HG02610 (cell line): ENCODE measurements around the gene USP54.
"Not testable (repeated sequence)": the region's sequence is repeated elsewhere in the genome, so short reads cannot be mapped to it uniquely, and the experiment has no call there.

Experiments used
- ATAC-seq: cut with Tn5 transposase; IDR thresholded peaks from one replicate; pipeline ENCODE4 v1.9.1; 2021; ENCODE audit warnings: mild to moderate bottlenecking, moderate library complexity; ENCODE audit not compliant: unreplicated experiment

Gene USP54

DNA sequence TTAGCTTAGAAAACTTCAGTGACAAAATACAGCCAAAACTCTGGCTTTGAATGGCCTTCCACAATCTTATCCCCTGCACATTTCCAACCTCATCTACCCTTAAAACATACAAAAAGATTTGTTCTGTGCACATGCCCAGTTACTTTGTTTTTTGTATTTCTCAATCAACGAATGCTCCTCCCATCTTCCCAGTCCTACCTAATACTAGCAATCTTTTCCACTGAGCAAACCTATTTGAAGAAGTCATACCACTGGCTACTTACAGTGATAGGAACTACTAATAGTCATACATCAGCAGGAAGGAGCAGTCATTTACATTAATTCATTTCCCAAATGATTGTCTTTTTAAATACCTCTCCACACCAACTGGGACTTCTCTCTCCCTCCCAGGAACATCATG is 2.5 kb downstream of the USP54 start:
- no peak for ATAC-seq

DNA sequence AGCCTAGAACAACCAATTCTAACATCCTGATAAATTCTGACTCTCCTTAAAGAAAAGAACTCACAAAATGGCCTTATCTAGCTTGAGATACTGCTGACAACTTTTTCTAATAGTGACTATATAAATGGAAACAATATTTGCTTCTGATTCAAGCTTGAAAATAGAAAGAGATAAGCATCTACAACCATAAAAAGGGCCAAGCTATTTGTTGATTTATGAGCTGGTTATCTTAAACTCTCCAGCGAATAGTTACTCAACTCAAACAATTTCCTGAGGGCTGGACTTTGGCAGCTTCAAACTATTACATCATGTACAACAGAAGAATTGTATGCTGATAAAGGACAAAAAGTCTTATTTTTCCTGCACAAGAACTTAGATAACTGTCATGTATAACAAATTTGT is 4.6 kb downstream of the USP54 start:
- no peak for ATAC-seq

DNA sequence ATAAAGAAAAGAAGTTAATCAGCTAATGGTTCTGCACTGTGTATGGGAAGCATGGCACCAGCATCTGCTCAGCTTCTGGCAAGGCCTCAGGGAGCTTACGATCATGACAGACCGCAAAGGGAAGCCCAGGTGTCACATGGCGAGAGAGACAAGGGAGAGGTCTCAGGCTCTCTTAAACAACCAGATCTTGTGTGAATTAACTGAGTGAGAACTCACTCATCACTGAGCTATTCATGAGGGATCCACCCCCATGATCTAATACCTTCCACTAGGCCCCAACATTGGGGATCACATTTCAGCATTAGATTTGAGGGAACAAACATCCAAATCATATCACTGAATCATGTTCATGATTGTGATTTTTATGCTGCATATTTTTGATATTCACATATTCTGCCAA is 5.8 kb downstream of the USP54 start:
- no peak for ATAC-seq

DNA sequence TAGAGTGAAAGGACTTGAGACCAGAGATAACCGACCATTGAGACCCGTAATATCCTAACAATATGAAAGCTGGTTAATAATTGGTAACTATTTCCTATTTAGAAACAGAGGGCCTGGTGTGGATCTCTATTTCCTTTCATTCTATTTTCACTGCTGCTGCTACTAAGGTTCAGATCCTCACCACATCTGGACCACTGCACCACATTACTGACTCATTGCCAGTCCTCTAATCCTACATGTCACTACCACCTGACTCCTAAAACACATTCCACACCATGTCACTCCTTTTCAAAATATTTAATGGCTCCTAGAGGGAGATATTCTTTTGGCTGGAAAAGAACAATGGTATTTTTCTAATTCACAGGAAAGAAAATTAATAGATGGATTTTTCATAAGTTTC is 6.4 kb downstream of the USP54 start:
- ATAC-seq = no peak

DNA sequence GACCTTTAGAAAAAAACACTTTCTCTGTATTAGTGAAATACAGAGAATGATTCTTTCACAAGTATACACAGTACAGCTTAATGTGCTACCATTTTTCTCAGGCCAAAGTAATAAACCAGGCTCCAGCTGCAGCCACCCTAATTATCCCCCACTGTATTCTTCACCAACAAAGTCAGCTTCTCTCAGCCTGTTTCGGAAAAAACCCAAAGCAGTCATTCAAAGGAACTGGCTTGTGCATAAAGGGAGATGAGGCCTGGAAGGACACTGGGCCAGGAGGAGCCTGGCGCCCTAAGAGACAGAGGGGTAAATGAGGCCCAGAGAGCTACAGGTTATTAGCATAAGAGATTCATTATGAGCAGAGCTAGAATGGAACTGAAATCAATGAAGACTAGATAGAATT is 9.2 kb downstream of the USP54 start:
- no peak for ATAC-seq

DNA sequence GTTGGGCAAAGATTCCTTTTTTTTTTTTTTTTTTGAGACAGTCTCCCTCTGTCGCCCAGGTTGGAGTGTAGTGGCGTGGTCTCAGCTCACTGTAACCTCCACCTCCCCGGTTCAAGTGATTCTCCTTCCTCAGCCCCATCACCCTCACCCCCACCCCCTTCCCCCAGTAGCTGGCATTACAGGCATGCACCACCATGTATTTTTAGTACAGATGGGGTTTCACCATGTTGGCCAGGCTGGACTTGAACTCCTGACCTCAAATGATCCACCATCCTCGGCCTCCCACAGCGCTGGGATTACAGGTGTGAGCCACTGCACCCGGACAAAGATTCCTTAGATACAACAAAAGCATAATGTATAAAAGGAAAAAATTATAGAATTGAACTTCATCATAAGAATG is 12.2 kb downstream of the USP54 start:
- not testable (repeated sequence) for ATAC-seq

DNA sequence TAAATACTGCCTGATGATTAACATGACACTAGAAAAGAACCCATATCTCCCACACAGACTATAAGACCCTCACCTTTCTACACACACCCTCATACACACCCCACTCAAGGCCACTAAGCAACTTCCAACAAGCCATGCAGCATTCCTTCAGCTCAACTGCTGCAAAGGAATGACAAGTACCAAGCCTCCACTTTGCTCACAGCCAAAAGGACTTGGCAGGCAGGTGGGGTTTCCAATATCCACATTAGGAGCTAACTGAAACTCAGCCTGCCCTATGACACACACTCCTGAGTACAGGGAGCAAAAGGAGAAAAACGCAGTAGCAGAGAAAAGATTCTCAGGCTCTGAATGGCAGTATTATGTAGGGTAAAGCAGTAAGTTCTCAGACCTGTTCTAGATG is 13.4 kb downstream of the USP54 start:
- no peak for ATAC-seq

DNA sequence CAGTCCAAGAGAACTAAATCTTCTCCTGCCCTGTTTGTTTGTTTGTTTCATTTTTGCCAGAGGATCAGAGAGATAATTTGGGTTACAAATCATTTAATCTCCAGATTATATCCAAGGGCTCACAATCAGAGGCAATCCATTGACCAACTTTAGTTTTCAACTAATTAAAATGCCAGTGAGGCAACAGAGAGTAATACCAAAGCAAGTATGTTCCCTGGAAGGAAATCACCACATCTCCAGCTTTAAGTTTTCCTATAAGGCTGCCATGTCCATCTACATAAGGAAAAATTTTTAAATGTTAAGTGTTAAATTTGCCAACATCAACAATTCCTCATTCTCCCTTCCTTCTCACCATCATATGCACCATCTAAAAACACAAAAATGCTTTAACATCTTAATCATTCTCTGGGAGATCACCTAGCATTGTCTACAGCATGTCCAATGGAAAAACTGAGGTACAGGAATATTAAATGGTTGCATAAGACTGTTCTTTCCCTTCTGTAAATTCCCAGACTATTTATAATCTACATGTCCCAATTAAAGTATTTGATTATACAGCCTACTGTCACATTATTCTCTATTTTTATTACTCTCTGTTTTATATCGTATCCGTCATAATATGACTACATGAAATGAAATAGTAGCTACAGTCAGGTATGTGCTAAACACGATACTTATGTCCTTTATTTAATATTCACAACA is 14.1 kb downstream of the USP54 start:
- no peak for ATAC-seq

DNA sequence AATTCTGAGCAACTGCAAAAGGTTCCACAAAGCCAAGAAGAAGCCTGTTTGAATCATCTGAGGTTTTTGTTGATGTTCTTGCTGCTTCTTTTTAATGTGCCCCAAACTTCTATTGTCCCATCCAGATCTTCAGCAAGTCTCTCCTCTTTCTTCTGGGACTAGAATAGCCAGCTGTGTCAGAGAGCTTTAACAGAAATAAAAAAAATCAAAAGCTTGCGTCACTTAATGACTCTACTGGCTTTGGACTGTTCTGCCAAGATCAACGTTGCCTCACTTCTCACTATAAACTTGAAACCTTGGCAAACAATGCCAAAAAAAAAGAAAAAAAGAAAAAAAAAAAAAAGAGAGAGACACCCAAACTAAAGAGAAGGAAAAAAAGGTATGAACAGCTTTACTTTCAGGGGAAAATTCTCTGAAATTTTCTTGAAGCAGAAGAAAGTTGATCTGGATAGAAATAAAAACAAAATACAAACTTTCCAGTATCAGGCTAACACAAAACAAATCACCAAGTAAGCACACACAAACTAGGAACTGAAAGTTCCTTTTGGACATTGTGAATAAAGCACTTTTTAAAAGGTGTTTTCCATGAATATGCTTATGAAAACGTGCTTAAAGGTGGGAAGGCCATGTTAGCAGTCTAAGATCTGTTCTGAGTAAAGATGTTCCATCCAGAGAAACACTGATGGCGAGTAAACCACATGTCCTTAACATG is 14.8 kb downstream of the USP54 start:
- ATAC-seq = no peak

DNA sequence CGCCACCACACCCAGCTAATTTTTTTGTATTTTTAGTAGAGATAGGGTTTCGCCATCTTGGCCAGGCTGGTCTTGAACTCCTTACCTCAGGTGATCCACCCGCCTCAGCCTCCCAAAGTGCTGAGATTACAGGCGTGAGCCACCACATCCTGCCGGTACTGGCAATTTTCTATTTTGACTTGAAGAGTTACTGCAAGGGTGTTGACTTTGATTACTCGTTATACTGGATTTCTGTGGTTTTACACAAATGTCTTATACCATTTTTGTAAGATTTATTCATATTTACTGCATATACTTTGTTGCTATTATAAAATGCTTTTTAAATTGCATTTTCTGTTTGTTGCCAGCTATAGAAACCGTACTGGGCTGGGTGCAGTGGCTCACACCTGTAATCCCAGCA is 24.1 kb downstream of the USP54 start:
- ATAC-seq = not testable (repeated sequence)

DNA sequence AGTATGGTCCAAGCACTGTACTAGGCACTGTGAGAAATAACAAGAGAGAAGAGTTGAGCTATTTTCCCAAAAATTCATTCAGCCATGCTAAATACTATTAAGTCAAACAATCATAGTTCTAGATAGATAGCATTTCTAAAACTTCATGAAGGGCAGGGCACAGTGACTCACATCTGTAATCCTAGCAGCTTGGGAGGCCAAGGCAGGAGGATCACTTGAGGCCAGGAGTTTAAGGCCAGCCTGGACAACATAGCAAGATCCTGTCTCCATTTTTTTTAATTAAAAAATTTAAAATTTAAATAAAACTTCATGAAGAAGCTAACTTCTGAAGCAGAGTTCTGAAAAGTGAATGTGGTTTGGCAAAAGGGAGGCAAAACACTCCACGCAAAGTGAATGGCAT is 29.9 kb downstream of the USP54 start:
- no peak for ATAC-seq

DNA sequence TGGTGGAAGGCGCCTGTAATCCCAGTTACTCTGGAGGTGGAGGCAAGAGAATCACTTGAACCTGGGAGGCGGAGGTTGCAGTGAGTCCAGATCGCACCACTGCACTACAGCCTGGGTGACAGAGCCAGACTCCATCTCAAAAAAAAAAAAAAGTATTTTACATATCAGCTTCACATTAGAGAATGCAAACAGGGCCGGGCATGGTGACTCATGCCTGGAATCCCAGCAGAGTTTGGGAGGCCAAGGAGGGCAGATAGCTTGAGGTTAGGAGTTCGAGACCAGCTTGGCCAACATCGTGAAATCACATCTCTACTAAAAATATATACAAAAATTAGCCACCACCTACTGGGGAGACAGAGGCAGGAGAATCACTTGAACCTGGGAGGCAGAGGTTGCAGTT is 31.6 kb downstream of the USP54 start:
- no peak for ATAC-seq

DNA sequence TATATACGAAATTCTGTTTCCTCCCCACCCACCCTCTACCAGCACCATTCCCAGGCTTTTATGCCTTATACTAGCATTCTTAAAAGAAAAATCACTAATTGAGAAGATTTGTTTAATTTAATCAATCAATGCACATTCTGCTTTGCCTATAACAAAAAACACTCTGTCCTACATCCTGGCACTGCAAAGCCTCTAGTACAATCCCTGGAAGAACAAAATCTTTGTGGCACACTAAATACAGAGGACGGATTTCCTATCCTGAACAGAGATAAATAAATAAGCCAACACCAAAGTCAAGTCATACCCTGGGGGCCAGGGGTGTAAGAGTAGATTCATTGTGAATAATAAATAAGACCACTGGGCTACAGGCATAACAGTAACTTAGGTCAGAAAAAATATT is 34.3 kb downstream of the USP54 start:
- ATAC-seq = no peak

DNA sequence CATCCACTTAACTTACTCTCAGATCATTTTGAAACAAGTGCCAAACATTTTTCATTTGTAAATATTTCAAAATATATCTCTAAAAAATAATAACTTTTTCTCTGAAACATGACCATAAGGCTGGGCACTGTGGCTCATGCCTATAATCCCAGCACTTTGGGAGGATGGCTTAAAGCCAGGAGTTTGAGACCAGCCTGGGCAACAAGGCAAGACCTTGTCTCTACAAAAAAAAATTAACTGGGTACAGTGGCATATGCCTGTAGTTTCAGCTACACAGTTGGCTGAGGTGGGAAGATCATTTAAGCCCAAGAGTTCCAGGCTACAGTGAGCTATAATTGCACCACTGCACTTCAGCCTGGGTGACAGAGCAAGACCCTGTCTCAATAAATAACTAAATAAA is 36.4 kb downstream of the USP54 start:
- no peak for ATAC-seq

DNA sequence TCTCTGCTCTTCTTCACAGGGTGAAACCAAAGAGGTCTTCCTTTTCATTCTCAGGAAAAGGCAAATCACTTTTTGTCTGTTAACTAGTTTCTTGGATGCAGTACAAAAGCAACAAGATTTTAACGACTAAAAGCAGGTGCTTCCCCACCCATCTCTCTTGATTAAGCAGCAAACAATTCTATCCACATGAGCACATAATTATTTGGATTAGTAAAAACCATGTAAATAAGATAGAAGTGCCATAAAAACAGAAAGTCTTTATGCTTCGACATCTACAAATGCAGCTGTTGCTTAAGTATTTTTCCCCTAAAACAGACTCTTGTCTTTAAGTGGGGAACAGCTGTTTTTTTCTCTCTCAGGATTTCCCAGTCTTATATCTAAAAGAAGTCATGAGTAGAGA is 37.4 kb downstream of the USP54 start:
- ATAC-seq = no peak

DNA sequence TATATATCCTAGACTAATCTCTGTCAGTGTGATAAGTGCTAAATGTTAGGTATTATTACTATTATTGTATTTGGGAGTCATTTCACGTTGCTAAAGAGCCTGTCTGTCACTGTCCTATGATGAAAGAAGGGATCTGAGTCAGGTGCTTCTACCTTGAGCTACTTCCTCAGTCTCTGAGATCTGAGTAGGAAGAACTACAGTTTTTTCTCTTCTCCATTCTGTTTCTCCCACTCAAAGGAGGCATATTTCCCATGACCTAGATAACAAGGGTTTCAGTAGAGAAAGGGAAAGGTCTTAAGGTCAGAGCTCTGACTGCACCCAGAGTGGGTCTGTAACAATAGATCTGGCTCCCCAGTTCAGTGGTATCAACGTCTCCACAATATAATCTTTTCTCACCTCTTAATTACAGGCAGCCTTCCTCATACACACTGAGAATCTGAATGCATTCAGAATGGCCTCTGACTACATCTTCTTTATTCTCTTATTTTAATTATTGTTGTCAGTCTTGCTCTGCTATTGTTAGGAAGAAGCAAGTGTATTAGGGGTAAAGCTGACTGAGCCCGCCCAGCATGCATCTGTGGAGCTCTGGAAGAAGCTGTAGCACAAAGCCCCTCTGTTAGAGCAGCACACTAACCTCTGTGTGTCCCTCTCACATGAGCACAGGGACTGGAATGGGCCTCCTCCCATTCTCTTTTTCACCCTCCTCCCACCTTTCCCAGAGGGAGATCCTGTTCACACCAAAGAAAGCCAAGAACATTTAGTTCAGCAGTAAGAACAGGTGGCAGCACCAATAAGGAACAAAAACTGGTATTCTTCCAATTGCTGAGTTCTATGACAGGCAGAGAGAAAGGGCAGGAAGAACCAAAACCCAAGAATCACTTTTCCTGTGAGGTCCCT is 38.1 kb downstream of the USP54 start:
- ATAC-seq = no peak

DNA sequence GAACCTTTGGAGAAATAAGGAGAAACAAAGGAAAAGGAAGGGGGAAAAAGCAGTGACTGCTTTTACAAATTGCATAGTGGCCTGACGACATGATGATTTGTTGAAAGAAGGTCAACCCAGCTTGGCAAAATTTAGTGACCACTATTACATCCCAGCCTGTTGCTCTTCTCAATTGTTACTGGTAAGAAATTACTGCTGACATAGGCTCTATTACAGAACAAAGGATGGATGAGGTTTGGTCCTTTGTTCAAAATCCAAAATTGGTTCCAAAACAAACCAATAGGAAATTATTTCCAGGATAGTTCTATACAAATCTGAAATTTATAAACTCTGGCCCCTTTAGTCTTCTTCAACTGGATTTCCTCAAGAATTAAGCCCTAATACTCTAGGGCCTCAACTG is 39.6 kb downstream of the USP54 start:
- ATAC-seq = no peak

DNA sequence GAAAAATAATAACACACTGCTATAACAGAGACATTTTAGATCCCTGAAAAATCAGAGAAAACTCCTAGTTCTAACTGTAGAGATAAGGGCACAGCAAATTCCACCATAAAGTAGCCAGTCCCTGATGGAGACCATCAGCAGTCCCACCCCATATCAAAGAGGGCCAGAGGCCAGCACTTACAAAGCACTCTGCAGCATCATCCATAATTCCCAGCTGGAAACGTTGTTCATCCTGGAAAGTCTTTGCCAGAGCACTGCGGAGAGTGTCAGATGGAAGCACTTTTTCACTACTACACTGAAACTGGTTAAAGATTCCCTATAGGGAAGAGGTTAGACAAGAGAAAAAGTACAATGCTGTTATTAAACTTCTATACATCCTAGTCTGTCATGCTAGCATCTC is 45.8 kb downstream of the USP54 start:
- no peak for ATAC-seq

DNA sequence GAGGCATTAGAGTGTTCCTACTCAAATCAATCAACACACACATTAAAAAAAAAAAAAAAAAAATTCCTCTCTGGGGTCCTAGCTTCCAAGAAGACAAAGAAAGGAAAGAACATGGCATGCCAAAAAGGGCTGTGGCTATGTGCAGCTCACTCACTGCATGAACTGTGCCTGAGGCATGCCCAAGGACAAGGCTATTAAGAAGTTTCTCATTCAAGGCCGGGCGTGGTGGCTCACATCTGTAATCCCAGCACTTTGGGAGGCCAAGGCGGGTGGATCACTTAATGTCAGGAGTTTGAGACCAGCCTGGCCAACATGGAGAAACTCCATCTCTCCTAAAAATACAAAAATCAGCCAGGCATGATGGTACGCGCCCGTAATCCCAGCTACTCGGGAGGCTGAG is 53.4 kb downstream of the USP54 start:
- ATAC-seq = no peak

DNA sequence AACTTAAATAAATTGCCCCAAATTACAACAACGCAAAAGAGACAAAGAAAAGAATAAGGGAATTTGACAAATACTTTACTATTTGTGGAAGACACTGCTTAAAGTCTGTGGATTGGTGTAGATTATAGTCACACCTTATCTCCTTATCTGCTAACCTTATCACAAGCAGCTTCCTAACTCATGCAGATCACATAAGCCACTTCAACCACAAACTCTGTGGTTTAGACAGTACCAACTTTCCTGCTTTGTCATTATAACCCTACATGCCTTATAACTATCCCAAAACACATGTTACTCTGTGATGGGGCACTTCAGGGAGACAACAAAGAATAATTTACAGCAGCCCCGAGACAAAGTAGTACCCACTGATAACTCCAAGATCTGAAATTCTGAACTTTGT is 53.9 kb downstream of the USP54 start:
- no peak for ATAC-seq

DNA sequence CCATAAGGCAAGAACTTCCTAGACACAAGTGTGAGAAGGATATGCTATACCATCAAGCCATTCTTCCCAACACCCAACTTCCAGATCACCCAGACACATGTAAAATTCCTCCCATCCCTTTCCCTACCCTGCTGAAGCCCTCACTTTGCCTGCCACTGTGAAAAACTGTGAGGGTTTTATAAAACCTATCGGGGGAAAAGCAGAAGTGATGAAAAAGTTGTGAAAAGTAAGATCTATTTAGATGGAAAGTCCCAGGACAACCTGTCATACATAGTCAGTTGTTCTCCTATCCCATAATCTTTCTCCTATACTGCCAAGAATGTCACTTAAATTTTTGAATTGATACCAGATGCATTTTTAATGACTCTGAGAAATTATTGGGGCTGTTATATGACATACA is 56.3 kb downstream of the USP54 start:
- ATAC-seq = no peak
